ENCODE results near the gene SERGEF.
"Not testable (repeated sequence)": the region's sequence is repeated elsewhere in the genome, so short reads cannot be mapped to it uniquely, and the experiment has no call there.

SERGEF gene

DNA sequence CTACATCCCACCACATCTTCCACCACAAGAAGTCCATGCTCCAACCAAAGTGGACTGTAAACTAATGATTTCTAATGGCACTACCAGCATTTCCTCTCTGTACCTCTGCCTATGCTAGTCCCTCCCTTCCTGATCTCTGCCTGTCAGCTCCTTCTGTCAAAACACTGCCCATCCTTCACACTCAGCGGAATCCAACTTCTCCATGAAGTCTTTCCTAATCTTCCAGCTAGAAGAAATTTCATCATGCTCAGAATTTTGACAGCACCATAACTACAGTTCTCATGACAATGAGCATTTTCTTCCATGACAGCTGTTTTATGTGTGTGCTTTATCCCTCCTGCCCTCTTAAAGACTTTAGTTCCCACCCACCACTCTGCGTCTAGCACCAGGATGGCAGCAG is 111.4 kb downstream of the SERGEF start:
- no peak for DNase-seq

DNA sequence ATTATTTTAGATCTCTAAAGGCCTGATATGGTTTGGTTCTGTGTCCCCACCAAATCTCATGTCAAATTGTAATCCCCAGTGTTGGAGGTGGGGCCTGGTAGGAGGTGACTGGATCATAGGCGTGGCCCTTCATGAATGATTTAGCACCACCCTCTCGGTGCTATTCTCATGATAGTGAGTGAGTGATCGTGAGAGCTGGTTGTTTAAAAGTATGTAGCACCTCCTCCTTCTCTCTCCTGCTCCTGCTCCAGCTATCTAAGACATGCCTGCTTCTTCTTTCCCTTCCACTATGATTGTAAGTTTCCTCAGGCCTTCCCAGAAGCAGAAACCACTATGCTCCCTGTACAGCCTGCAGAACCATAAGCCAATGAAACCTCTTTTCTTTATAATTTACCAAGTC is 114.1 kb downstream of the SERGEF start:
- no peak for DNase-seq

DNA sequence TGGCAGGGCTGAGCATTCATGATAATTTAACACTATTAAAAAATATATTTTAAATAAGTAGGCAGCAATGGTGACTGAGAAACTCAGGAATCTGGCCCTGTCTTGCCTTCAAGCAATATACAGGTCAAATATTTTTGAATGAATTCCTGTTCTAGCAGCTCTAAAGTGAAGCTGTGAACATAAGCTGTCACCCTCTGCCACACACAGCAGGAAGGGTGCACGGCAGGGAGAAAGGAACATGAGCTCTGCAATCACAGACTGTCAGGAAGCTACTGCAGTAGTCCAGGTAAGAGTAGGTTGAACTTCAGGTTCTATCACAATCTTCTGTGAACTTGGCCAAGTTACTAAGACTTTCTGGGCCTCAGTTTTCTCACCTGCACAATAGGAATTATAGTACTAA is 114.8 kb downstream of the SERGEF start:
- DNase-seq: no peak

DNA sequence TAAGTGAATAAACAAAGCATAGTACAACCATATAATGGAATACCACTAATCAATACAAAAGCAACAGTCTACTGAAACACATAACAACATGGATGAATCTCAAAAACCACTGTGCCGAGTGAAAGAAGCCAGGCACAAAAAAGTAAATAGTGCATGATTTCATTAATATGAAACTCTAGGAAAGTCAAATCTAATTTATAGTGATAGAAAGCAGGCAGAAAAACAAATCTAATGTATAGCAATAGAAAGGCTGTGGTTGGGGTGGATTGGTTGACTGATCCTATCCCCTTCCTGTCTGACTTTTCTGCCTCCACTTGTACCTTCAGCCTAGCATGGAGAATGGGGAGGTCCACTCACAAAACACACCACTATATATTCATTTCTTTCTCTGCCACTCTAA is 115.4 kb downstream of the SERGEF start:
- DNase-seq: no peak

DNA sequence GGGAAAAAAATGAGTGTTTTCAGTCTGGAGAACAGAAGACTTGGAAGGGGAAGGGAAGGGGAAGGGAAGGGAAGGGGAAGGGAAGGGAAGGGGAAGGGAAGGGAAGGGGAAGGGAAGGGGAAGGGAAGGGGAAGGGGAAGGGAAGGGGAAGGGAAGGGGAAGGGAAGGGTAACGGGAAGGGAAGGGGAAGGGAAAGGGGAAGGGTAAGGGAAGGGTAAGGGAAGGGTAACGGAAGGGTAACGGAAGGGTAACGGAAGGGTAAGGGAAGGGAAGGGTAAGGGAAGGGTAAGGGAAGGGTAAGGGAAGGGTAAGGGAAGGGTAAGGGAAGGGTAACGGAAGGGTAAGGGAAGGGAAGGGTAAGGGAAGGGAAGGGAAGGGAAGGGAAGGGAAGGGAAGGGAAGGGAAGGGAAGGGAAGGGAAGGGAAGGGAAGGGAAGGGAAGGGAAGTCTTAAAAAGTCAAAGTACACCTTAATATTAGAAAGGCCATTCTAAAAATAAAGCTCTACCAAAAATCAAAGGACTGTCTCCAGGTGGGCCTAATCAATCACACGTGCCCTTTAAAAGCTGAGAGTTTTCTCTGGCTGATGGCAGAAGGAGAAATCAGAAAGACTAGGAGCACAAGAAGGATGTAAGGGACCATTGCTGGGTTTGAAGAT is 116.2 kb downstream of the SERGEF start:
- not testable (repeated sequence) for DNase-seq

DNA sequence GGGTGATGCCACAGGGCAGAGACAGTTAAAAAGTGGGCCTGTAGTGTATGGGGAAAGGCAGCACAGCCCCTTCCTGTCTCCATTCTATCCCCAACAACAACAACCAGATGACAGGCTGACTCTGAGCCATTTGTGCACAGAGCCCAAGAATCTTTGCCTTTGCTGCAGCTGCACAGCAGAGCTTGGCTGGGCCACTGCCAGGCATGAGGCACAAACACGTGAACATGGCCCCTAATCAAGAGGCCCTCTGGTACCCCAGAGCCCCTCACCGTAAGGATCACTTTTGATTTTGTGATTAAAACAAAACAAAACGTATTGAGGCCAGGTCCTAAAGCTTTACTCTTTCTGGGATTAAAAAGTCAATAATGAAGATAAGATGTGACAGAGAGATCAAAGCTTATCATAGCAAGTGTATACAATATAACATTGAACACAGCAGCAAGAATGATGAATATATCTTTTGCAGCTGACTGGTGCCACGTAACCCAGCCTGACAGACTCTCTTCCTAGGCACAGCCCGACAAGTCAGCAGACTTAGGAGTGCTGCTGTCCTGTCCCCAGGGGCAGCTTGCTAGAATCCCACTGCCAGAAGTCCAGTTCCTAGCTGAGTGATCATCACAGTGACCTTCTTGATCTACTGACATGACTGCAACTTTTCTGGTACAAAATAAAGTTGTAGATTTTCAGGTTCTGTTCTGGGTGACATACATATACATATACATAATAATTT is 117.8 kb downstream of the SERGEF start:
- no peak for DNase-seq

DNA sequence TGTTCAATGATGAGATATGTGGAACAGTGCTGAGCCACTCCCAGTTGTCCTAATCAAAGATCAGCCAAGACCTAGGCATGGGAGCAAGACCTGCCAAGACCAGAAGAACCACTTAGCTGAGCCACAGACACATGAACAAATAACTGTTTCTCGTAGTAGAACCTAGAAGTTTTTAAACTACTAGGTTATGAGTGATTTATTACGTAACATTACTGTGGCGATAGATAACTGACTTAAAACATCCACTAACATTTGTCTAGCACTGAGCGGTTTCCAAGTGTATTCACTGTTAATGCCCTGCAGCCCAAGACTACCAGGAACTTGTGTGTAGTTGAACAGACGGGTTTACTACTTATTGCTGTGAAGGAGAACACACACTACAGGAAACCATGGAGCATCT is 120.4 kb downstream of the SERGEF start:
- no peak for DNase-seq

DNA sequence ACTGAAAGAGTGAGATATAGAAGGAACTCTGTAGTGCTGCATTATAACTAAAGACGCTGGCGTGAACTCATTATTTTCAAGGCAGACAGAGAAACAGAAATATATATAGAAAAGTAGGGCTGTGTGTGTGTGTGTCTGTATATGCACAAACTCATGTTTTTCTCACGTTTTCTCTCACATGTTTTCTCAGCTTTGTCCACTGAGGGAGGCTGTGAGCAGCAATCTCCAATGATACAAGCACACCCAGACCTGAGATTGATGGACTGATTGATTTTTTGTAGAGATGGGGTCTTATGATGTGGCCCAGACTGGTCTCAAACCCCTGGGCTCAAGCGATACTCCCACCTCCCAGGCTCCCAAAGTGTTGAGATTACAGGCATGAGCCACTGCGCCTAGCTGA is 122.5 kb downstream of the SERGEF start:
- no peak for DNase-seq

DNA sequence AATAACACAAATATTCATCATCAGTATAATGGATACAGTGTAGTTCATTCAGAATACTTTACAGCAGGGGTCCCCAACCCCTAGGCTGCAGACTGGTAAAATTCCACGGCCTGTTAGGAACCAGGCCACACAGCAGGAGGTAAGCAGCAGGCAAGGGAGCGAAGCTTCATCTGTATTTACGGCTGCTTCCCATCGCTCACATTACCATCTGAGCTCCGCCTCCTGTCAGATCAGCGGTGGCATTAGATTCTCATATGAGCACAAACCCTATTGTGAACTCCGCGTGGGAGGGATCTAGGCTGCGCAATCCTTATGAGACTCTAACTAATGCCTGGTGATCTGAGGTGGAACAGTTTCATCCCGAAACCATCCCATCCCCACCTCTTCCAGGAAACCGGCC is 125.1 kb downstream of the SERGEF start:
- DNase-seq: no peak

DNA sequence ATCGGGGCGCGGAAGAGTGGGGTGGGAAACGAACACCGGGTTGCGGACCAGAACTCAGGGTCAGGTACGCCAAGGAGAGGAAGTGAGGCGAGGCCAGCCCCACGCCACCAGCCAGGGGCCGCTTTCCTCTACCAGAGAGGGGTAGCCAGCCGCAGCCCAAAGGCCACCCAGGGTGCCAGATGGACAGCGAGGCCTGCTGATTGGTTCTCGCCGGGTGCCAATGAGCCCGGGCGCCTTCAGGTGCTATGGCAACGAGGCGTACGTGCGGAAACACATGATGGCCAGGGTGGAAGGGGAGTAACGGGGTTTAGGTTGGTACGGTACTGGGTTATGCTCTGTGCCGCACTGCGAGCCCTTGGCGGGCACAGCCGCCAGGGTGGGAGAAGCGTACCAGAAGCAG is 128.9 kb downstream of the SERGEF start:
- DNase-seq: no peak

DNA sequence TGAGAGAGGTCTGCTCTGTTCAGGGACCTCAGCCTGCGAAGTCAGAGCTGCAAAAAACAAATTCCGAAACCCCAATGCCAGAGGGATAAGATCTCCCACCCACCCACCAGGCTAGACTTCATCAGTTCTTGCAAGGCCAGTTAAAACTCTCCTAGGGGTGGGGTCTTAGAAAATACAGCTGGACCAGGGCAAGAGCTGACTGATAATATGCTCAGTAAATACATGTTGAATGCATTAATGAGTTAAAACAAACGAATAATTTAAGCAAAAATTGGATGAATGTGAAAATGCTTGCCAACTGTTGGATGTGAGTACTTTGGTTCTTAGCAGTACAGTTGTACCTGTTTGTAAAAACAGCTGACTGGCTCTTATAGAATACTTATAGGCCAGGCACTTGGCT is 129.8 kb downstream of the SERGEF start:
- DNase-seq: no peak

DNA sequence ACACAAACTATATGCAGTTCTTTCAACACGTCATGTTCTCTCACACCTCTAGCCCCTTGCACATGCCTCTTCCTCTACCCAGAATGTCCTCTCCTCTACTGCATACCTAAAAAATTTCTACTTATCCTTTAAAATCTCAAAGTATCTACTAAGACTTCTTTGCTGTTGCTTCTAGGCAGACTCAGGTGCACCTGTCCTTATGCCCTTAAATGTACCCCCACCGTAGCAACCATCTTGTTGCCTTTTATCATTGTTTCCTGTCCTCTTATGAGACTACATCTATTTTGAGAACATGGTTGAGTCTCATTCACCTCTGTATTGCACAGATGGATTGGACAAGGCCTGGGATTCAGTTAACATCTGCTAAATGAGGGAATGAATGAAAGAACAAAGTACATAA is 134.1 kb downstream of the SERGEF start:
- no peak for DNase-seq

DNA sequence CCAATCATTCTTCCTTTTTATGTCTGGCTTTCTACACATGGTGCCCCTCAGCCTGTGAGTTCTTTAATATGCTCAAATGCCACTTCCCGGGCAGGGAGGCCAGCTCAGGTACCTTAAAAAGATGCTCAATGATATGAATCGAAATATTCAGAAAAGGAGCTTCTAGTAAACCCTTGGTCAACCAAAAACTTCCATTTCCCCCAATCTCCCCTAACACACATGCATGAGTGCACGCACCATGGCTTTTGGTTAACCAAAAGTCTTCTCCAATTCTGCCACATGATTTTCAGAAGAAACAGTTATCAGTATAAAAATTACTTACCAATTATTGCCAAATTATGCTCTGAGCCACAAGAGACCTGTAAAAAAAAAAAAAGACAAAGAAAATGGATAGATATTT is 135.0 kb downstream of the SERGEF start:
- no peak for DNase-seq

DNA sequence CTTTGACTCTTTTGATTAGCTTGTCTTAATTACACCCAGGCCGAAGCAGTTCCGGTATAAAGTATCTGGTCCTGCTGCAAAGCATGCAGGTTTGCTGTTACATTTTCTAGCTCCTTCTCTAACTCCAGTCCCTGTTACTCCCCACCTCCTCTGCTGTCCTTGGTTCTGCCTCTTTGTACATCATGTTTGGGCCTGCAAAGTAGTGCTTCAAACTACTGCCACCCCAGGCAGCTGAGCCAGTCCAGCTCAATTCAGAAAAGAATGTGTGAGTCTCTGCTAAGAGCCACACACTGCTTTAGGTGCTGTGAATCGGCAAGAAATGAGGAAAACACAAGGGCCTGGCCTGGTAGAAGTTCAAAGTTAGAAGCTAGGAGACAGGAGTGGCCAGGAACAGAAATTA is 136.0 kb downstream of the SERGEF start:
- no peak for DNase-seq

DNA sequence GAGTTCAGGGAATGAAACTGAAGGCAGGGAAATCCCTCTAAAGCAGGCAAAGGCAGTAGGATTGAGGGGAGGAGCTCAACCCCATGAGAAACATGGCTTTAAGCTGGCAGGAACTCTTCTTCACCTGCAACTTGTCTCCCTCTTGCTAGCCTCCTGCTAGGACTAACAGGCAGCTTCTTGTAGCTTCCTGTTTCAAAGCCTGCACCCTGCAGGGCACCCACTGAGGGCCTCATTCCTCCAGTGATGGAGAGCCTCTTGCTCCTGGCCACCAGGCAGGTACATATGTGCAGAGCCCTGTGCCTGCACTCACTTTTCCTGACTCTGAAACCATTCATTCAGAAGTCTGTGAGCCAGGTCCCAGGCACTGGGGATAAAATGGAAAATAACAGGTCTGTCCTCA is 137.0 kb downstream of the SERGEF start:
- DNase-seq: no peak

DNA sequence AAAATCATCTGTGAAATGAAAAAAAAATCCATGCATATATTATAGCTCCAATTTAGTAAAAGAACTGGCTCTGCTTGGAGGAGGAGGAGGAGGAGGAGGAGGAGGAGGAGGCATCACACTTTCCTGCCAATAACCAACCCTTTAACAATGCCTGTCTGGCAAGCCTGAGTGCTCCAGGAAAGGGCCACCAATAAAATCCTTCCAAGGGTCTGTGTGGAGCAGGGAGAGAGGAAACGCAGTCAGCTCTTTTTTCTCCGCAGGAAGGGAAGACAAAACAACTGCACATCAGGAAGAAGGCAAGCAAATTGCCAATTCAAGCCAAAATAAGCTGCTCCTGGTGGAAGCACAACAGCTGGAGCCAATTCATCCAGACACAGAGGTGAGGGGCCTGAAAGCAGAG is 139.3 kb downstream of the SERGEF start:
- DNase-seq: no peak

DNA sequence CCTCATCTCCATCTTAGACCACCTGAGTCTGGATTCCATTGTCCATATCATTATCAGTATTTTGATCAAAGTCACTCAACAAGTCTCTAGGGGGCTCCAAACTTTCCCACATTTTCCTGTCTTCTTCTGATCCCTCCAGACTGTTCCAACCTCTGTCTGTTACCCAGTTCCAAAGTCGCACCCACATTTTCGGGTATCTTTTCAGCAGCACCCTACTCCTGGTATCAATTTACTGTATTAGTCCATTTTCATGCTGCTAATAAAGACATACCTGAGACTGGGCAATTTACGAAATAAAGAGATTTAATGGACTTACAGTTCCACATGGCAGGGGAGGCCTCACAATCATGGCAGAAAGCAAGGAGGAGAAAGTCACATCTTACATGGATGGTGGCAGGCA is 144.4 kb downstream of the SERGEF start:
- DNase-seq: not testable (repeated sequence)

DNA sequence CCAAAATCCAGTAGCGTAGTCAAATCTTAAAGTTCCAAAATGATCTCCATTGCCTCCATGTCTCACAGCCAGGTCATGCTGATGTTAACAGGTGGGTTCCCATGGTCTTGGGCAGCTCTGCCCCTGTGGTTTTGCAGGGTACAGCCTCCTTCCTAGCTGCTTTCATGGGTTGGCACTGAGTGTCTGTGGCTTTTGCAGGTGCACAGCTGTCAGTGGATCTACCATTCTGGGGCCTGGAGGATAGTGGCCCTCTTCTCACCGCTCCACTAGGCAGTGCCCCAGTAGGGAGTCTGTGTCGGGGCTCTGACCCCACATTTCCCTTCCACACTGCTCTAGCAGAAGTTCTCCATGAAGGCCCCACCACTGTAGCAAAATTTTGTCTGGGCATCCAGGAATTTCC is 145.5 kb downstream of the SERGEF start:
- DNase-seq: no peak

DNA sequence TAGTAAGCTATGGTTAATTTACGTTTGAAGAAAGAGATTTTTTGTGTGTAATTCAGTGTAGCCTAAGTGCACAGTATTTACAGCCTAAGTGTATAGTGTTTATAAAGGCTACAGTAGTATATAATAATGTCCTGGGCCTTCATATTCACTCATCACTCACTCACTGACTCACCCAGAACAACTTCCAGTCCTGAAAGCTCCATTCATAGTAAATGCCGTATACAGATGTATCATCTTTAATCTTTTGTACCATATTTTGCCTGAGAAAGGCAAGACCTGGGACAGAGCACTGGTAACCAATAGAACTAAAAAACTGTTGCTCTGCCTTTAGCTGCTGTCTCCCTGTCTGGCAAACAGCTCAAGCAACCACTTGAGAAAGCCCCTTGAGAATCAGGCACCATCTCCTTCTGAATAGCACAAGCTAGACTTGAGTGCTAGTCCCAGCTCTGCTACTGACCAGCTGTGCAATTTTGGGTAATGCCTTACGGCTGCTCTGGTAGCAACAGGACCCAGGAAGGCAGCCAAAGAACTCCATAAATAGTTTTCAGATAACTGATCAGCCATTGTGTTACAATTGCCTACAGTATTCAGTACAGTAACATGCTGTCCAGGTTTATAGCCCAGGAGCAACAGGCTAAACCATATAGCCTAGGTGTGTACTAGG is 146.9 kb downstream of the SERGEF start:
- DNase-seq: no peak

DNA sequence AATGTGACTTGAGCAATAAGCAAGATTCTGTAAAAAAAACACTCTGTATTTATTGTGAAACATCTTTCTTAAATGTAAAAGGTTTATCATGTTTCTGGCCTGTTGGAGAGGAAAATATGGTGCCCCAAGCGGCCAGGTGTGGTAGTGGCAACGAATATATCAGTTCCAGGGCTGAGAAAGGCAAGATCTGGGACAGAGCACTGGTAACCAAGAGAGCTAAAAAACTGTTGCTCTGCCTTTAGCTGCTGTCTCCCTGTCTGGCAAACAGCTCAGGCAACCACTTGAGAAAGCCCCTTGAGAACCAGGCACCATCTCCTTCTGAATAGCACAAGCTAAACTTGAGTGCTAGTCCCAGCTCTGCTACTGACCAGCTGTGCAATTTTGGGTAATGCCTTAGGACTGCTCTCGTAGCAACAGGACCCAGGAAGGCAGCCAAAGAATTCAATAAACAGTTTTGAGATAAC is 148.3 kb downstream of the SERGEF start:
- no peak for DNase-seq

DNA sequence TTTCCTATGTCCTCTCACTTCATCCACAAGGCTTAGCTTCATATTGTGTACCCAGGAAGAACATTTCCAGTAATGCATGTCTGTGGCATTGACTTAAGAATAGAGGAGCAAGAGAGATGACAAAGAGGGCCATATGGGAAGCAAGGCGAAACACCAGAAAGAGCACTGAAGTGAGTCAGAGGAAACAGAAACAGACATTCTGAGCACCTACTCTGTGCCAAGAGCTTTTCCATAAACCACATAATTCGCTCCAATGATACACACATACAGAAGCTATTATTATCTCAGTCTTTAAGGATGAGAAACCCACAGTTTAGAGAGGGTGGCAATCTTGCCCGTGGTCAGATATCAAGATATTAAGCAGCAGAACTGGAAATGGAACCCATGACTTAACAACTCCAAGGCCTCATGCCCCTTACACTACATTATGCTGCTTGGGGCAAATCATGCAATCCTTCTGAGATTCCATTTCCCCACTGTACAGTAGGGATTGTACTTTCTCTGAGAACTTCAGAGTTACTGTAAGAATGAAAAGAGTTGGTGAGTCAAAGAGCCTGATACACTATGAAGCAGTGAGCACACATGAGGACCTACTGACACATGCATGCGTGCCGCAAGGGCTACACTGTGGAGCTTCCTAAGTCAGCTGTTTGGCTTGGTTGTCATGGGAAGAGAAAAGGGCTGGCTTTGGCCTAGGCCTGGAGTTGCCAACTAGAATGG is 151.7 kb downstream of the SERGEF start:
- DNase-seq: no peak

DNA sequence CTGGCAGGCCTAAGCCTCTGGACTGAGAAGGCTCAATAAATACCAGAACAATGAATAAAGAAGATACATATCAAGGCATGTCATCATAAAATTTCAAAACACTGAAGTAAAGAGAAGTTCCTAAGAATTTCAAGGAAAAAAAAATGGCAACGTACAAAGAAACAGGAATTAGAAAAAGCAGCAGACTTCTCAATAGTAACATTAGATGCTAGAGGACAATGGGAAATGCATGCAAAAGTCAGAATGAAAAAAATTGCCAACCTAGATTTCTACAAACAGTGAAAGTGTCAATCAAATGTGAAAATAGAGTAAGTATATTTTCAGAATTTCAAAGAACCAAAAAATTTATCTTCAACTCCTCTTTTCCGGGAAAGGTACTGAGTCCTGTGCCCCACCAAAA is 153.3 kb downstream of the SERGEF start:
- DNase-seq: no peak

DNA sequence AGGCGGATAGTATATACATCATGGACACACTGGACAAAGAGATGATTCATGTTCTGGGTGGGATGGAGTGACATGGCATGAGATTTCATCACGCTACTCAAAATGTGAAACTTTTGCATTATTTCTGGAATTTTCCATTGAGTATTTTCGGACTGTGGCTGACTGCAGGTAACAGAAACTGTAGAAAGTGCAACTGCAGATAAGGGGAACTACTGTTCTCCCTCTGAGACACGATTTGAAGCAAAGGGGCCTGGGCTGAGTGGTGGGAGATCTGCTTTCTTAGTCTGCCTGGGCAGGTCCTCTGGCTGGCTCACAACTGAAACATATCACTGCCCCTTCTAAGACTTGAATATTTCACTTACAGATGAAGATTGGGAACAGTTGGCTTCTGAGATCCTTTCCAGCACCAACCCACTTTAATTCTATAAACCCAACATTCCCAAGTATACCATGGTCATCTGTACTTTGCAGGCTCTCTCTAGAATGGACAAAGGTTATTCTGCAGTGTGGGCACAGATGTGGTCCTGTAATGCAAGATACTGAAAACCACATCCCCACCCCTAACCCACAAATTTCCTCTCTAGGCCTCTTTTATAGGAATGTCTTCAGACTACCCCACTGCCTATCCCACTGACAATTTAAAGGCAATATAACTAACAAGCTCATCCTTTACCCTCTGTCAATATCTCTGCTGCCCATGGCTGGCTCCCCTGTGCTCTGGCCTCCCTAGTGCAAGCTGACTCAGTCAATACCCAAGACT is 157.1 kb downstream of the SERGEF start:
- no peak for DNase-seq
